ENCODE results near the gene DCAKD.
A peak's percentile ranks its signal among the peaks of the same experiment; 100 is the strongest.
"Not testable (repeated sequence)": the region's sequence is repeated elsewhere in the genome, so short reads cannot be mapped to it uniquely, and the experiment has no call there.

DCAKD gene

DNA sequence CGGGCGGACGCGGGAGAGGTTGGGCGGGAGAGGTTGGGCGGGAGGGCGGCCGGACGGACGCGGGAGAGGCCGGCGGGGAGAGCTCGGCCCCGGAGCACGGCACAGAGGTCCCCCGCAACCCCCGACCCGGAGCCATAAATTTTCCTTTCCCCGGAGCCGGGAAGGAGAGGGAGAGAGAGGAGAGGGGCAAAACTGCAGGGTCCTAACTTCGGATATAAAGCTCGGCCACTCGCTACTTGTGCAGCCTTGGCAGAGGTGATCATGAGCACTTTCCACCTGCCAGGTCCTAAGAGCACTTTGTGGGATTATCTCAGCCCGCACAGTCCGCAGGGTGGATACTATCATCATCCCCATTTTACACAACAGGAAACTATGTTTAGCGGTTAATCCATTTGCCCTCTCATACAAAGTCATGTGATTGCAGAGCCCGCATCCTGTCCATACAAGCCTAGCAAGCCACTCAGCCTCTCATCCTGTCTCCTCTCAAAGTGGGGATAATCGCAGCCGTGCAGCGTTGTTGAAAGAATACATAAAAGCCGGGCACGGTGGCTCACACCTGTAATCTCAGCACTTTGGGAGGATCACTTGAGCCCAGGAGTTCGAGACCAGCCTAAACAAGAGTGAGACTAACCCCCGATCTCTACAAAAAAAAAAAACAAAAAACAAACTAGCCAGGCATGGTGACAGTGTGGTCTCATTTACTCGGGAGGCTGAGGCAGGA, 780 bp upstream of the DCAKD start:
- H3K4me3 ChIP-seq (replicated peaks in 1 of 2; ENCODE audit: low read depth in 2 of 2, low read length in 2 of 2), result peak overlapping the region; percentile 51 to 61
- peak in 1 of 2 donors; percentile 56 for DNase-seq (ENCODE audit: low read depth in 2 of 2)
- TF ChIP-seq CTCF (IDR thresholded peaks at IDR 0.05; ENCODE audit: low read depth, low read length), result no peak

GRCh38 chr17:45051720-45052051, 254 bp upstream of the DCAKD start:
- not testable (repeated sequence) for DNase-seq (ENCODE audit: low read depth in 2 of 2)
- H3K4me3 ChIP-seq (replicated peaks in 1 of 2; ENCODE audit: low read depth in 2 of 2, low read length in 2 of 2), result peak overlapping the region in 1 of 2 donors; percentile 61

- peak overlapping the region; percentile 56 to 58 for H3K4me3 ChIP-seq (replicated peaks in 1 of 2; ENCODE audit: low read depth in 2 of 2, low read length in 2 of 2)
- peak in 1 of 2 donors; percentile 34 for DNase-seq (ENCODE audit: low read depth in 2 of 2)
- no peak for TF ChIP-seq CTCF (IDR thresholded peaks at IDR 0.05; ENCODE audit: low read depth, low read length)
Measured at GRCh38 chr17:45050481-45051059, 862 bp downstream of the DCAKD start.

GRCh38 chr17:45048795-45049563, 2.5 kb downstream of the DCAKD start:
- TF ChIP-seq CTCF (IDR thresholded peaks at IDR 0.05; ENCODE audit: low read depth, low read length), result peak; percentile 40
- no peak for DNase-seq (ENCODE audit: low read depth in 2 of 2)
- H3K4me3 ChIP-seq (replicated peaks in 1 of 2; ENCODE audit: low read depth in 2 of 2, low read length in 2 of 2), result no peak overlapping the region

- TF ChIP-seq CTCF (IDR thresholded peaks at IDR 0.05; ENCODE audit: low read depth, low read length), result no peak
- DNase-seq (ENCODE audit: low read depth in 2 of 2), result peak in 1 of 2 donors; percentile 67
- no peak overlapping the region for H3K4me3 ChIP-seq (replicated peaks in 1 of 2; ENCODE audit: low read depth in 2 of 2, low read length in 2 of 2)
Measured at GRCh38 chr17:45046537-45047125, 4.8 kb downstream of the DCAKD start.

DNA sequence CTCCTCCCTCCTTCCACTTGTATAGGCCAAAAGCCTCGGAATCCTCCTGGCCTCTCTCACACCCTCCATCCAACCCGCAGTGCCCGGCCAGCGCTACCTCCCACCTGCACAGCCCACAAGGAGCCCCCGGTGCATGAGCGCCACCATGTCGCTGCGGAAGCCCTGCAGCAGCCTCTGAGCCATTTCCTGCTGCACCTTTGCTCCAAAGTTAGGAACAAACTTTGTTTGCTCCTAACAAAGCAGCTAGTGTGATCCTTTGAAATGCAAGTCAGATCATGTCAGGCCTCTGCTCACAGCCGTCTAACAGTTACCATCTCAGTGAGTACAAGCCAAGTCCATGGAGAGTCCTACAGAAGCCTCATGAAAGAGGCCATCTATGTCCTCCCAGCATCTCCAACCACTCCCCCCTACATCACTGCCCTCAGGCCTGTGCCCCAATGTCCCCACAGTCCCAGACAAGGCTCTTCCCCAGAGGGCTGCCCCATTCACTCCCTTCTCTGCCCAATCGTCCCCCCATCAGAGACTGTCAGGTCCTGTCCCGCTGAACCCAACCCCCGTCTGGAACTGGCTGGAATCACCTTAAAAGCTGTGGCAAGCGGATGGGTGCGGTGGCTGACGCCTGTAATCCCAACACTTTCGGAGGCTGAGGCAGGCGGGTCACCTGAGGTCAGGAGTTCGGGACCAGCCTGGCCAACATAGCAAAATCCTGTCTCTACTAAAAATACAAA, 7.5 kb downstream of the DCAKD start:
- no peak for DNase-seq (ENCODE audit: low read depth in 2 of 2)
- TF ChIP-seq CTCF (IDR thresholded peaks at IDR 0.05; ENCODE audit: low read depth, low read length), result no peak
- H3K4me3 ChIP-seq (replicated peaks in 1 of 2; ENCODE audit: low read depth in 2 of 2, low read length in 2 of 2), result no peak overlapping the region
